Measurements from ENCODE around the gene SEC31A.

Gene SEC31A

DNA sequence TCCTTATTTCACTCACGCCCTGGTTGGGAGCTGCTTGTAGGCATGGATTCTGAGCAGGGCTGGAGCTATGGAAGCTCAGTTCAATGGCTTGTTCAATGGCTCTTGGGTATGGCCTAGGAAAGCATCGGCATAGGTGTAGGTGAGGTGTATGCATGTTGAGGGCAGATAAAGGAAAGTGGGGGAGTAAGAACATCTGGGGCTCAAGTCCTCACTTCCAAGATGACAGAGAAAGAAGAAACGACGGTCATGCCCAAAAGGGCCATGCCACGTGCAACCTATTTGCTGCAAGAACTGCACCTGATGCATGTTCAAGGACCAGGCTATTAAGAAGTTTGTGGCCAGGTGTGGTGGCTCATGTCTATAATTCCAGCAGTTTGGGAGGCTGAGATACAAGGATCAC, 115.7 kb downstream of the SEC31A start:
- in situ Hi-C loops (cut with MboI; ENCODE audit: low sequenced_read_pairs), result no loop called here

- in situ Hi-C loops (cut with MboI; ENCODE audit: low sequenced_read_pairs), result no loop called here
Measured at GRCh38 chr4:82774711-82775171, 116.2 kb downstream of the SEC31A start.

DNA sequence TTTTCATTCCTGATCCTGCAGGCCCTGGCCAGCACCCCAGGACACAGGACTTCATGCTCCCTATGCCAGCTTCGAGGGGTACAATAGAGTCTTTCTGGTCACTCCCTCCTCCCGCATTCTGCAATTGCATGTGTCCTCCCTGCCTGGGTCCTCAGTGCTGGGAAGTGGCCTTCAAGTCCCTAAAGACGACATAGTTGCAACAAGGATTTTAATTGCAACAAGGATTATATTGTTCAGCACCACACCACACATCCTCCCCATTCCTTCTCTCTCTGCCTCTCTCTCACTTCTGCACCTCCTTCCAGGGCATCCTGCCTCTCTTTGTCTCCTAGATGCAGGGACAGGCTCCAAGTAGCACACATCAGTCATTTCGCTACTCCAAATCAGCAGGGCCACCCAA, 117.9 kb downstream of the SEC31A start:
- in situ Hi-C loops (cut with MboI; ENCODE audit: low sequenced_read_pairs), result no loop called here

DNA sequence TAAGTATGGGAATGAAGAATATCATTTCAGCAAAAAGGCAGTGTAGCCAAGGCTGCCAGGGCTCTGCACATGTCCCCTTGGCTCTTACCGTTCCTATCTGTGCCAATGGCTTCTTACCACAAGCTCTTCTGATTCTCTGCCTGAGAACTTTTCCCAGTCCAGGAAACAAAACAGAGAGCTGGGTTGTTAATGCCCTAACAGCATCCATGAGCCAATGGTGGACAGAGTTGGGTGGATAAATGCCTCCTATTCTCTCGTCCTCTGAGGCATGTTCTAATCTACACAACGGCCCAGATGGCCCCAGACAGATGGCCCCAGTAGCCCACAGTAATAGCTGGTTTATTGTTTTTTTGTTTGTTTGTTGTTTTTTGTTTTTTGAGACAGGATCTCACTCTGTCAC, 120.3 kb downstream of the SEC31A start:
- in situ Hi-C loops (cut with MboI; ENCODE audit: low sequenced_read_pairs), result no loop called here
